ENCODE results near the gene SH3BP2. TPM values are rescaled to one million over a fixed set of nuclear protein-coding genes. Genes with fewer than 3 reads are reported as not detected.

SH3BP2 gene
- total RNA-seq, 8 experiments from 2014 or later = 17.5 to 41.5 (median 24.1) TPM

- in situ Hi-C loops (cut with MboI; ENCODE audit: low pct_unique_long_range_greater_than_20kb in 2 of 9, low sequenced_read_pairs in 9 of 9, unreplicated experiment in 9 of 9) = no loop called here
- 76 to 100% (median 94%) methylated on average over 1 to 4 of the region's 19 CpGs; no CpG with 5 or more reads in 6 of the 10 experiments for WGBS, 10 experiments
These were observed 40.2 kb downstream of the SH3BP2 start for GRCh38 chr4:2832981-2833670.

DNA sequence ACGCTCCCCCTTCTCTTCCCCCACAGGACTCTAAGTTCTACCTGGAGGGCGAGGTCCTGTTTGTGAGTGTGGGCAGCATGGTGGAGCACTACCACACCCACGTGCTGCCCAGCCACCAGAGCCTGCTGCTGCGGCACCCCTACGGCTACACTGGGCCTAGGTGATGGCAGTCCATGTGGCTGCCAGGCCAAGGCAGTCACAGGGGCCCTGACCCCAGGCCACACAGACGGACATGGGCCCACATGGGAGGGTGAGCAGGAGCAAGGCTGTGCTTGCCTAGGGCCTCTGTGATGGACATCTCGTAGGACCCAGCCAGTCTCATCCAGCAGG is 40.8 kb downstream of the SH3BP2 start:
- Histone ChIP-seq H3K4me3 (no peak overlapping the region), H3K4me1 (replicated peaks in 1 of 2) (peaks cover 14 to 15% of the 10 kb centered on the region in 2 donors), H3K27ac (no peak overlapping the region)
- 83 to 100% methylated on average over 1 of the region's 7 CpGs; no CpG with 5 or more reads in 8 of the 10 experiments for WGBS, 10 experiments
- in situ Hi-C loops (cut with MboI; ENCODE audit: low pct_unique_long_range_greater_than_20kb in 2 of 9, low sequenced_read_pairs in 9 of 9, unreplicated experiment in 9 of 9) = no loop called here
- no peak for ATAC-seq (replicated peaks in 6 of 8)

More at GRCh38 chr4:2832981-2833670, 40.2 kb downstream of the SH3BP2 start:
- H3K27ac ChIP-seq = no peak overlapping the region
- peaks cover 12 to 15% of the 10 kb centered on the region in 2 donors for H3K4me1 ChIP-seq (replicated peaks in 1 of 2)
- ATAC-seq (replicated peaks in 6 of 8) = no peak
- no peak overlapping the region for H3K4me3 ChIP-seq

DNA sequence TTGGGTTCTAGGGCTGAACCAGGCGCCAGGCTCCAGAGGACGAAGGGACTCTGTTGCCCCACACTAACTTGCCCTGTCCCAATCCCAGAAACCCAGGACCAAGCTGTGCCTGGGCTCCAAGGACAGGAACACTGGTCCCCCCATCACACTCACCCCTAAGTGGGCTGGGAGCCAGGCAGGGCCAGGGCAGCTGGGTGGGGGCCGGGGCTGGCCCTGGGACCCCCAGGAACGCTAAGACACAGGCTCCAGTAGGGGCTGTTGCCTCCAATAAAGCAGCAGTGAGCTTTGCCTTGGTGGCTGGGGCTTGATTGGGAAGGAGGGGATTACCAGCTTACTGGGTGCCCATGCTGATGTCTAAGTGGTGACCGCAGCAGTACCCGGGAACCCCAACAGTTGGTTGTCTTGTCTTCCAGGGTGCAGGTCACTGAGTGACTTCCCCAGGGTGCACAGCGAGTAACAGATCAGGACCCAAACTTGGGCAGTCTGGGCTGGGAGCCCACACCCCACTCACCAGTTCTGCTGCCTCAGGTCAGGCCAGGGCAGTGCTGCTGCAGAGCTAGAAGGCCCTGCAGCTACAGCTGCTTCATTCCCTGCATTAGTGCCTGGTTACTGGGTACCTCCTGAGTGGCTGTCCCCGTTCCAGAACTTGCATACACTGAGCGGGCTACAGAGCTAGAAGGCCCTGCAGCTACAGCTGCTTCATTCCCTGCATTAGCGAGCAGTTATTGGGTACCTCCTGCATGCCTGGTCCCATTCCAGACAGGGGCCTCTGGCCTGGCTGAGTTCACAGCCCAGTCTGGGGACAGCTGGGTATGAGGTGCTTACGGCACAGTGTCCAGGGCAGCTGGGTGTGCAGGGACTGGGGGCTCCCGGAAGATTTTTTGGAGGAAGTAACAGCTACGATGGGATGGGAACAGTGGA is 41.4 kb downstream of the SH3BP2 start:
- Histone ChIP-seq H3K27ac (no peak overlapping the region), H3K4me3 (no peak overlapping the region), H3K4me1 (replicated peaks in 1 of 2) (peaks cover 14 to 15% of the 10 kb centered on the region in 2 donors)
- no peak for ATAC-seq (replicated peaks in 6 of 8)
- in situ Hi-C loops (cut with MboI; ENCODE audit: low pct_unique_long_range_greater_than_20kb in 2 of 9, low sequenced_read_pairs in 9 of 9, unreplicated experiment in 9 of 9) = no loop called here
- 20 to 88% (median 71%) methylated on average over 1 to 8 of the region's 13 CpGs; no CpG with 5 or more reads in 6 of the 10 experiments for WGBS, 10 experiments

DNA sequence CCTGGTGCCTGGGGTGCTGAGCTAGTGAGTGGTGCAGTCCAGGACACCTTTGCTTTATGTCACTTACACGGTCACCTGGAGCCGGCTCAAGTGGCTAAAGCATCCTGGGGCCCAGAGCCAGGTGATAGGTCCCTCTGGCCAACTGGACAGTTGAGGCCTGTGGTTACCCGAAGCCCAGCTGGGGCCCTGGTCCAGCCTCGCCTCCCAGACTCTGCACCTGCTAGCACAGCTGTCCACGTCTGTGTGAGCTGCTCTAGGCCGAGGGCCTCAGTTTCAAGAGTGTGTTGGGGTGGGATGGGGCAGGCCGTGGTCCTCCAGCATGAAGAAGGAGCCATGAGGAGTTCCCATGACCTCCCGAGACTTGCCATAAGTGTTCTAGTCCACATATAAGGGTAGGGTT is 43.1 kb downstream of the SH3BP2 start:
- H3K4me1 ChIP-seq (replicated peaks in 1 of 2) = peaks cover 14 to 15% of the 10 kb centered on the region in 2 donors
- no peak overlapping the region for H3K4me3 ChIP-seq
- H3K27ac ChIP-seq = no peak overlapping the region
- in situ Hi-C loops (cut with MboI; ENCODE audit: low pct_unique_long_range_greater_than_20kb in 2 of 9, low sequenced_read_pairs in 9 of 9, unreplicated experiment in 9 of 9) = no loop called here
- no peak for ATAC-seq (replicated peaks in 6 of 8)
- WGBS, 10 experiments = 80 to 94% methylated on average over 1 to 3 of the region's 8 CpGs; no CpG with 5 or more reads in 8 of the 10 experiments

- peak in 1 of 8 experiments; percentile 14 for ATAC-seq (replicated peaks in 6 of 8)
- 77 to 100% (median 90%) methylated on average over 1 to 3 of the region's 5 CpGs; no CpG with 5 or more reads in 7 of the 10 experiments for WGBS, 10 experiments
- Histone ChIP-seq H3K27ac (no peak overlapping the region), H3K4me1 (replicated peaks in 1 of 2) (peaks cover 14 to 15% of the 10 kb centered on the region in 2 donors), H3K4me3 (no peak overlapping the region)
- in situ Hi-C loops (cut with MboI; ENCODE audit: low pct_unique_long_range_greater_than_20kb in 2 of 9, low sequenced_read_pairs in 9 of 9, unreplicated experiment in 9 of 9) = no loop called here
These were observed 43.5 kb downstream of the SH3BP2 start for GRCh38 chr4:2836391-2836859.

DNA sequence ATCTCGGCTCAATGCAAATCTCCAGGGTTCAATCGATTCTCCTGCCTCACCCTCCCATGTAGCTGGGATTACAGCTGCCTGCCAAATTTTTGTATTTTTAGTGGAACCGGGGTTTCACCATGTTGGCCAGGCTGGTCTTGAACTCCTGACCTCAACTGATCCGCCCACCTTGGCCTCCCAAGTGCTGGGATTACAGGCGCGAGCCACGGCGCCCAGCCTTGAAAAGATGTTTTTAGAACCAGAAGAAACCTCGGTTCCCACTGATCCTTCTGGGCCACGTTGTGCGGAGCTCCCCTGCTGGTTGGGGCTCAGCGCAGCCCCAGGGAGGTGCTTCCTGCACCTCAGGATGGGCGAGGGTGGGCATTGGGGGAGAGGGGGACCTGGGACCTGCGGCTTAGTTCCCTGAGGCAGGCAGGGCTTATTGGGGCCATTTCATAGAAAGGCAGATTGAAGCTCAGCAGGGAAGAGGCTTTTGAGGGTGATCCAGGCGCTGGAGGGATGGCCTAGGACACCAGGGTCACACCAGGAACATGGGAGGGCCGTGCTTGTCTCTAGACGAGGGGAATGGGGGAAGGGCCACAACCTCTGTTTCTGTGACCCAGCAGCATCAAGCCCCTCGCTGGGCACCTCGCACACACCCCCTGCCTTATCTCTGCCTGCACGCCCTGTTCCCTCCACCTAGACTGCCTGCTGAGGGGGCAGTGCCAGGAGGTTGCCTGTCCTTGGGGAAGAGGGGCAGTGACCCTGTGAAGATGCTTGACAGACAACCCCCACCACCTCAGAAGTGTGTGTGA is 44.4 kb downstream of the SH3BP2 start:
- Histone ChIP-seq H3K4me1 (replicated peaks in 1 of 2) (peaks cover 14 to 15% of the 10 kb centered on the region in 2 donors), H3K4me3 (no peak overlapping the region), H3K27ac (peak overlapping the region; percentile 14 to 63)
- in situ Hi-C loops (cut with MboI; ENCODE audit: low pct_unique_long_range_greater_than_20kb in 2 of 9, low sequenced_read_pairs in 9 of 9, unreplicated experiment in 9 of 9) = no loop called here
- peak in 4 of 8 experiments; percentile 6 to 19 (median 12) for ATAC-seq (replicated peaks in 6 of 8)
- 0 to 100% (median 66%) methylated on average over 1 to 9 of the region's 20 CpGs; no CpG with 5 or more reads in 2 of the 10 experiments for WGBS, 10 experiments

- Histone ChIP-seq H3K27ac (peak overlapping the region; percentile 14 to 63), H3K4me3 (no peak overlapping the region), H3K4me1 (replicated peaks in 1 of 2) (peaks cover 18 to 21% of the 10 kb centered on the region in 2 donors)
- 0 to 73% (median 38%) methylated on average over 1 to 4 of the region's 8 CpGs for WGBS, 10 experiments
- in situ Hi-C loops (cut with MboI; ENCODE audit: low pct_unique_long_range_greater_than_20kb in 2 of 9, low sequenced_read_pairs in 9 of 9, unreplicated experiment in 9 of 9) = no loop called here
- peak in 7 of 8 experiments; percentile 49 to 85 (median 68) for ATAC-seq (replicated peaks in 6 of 8)
These were observed 45.1 kb downstream of the SH3BP2 start for GRCh38 chr4:2837904-2838496.

DNA sequence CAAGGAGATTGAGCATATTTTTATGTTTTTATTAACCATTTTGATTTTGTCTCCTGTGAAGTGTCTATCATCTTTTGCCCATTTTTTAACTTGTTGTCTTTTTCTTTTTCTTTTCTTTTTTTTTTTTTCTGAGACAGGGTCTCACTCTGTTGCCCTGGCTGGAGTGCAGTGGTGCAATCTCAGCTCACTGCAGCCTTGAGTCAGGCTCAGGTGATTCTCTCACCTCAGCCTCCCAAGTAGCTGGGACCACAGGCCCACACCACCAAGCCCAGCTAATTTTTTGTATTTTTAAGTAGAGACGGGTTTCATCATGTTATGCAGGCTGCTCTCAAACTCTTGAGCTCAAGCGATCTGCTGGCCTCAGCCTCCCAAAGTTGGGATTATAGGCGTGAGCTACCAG is 46.2 kb downstream of the SH3BP2 start:
- H3K4me1 ChIP-seq (replicated peaks in 1 of 2) = peaks cover 18 to 21% of the 10 kb centered on the region in 2 donors
- in situ Hi-C loops (cut with MboI; ENCODE audit: low pct_unique_long_range_greater_than_20kb in 2 of 9, low sequenced_read_pairs in 9 of 9, unreplicated experiment in 9 of 9) = no loop called here
- ATAC-seq (replicated peaks in 6 of 8) = no peak
- 82 to 100% (median 96%) methylated on average over 1 to 3 of the region's 3 CpGs for WGBS, 10 experiments
- H3K4me3 ChIP-seq = no peak overlapping the region
- H3K27ac ChIP-seq = no peak overlapping the region

DNA sequence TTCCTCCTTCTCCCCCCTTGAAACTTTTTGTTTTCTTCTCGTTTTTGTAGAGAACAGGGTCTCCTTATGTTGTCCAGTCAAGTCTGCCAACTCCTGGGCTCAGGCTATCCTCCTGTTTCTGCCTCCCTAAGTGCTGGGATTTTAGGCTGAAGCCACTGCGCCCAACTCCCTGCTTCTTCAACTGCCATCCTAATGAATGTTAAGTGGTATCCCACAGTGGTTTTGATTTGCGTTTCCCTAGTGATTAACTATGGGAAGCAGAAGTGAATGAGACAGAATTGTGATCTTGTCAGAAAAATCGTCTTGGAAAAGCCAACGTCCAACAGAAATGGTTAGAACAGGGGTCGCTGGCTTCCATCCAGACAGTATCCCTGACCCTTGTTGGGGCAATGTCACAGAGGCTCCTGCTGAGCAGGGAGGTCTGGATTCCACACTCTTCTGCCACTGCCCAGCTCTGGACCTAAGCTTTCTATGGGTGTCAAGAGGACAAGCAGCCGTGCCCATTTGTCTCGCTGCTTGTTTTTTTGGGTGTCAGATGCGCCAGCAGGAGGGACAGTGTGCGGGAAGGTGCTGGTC is 49.9 kb downstream of the SH3BP2 start:
- Histone ChIP-seq H3K4me3 (peak overlapping the region; percentile 54 to 91 (median 79)), H3K27ac (peak overlapping the region; percentile 85 to 96), H3K4me1 (replicated peaks in 1 of 2) (peaks cover 9 to 12% of the 10 kb centered on the region in 2 donors)
- peak in 4 of 8 experiments; percentile 0 to 2 (median 0) for ATAC-seq (replicated peaks in 6 of 8)
- in situ Hi-C loops (cut with MboI; ENCODE audit: low pct_unique_long_range_greater_than_20kb in 2 of 9, low sequenced_read_pairs in 9 of 9, unreplicated experiment in 9 of 9) = no loop called here
- WGBS, 10 experiments = 0 to 63% (median 23%) methylated on average over 1 to 6 of the region's 10 CpGs

DNA sequence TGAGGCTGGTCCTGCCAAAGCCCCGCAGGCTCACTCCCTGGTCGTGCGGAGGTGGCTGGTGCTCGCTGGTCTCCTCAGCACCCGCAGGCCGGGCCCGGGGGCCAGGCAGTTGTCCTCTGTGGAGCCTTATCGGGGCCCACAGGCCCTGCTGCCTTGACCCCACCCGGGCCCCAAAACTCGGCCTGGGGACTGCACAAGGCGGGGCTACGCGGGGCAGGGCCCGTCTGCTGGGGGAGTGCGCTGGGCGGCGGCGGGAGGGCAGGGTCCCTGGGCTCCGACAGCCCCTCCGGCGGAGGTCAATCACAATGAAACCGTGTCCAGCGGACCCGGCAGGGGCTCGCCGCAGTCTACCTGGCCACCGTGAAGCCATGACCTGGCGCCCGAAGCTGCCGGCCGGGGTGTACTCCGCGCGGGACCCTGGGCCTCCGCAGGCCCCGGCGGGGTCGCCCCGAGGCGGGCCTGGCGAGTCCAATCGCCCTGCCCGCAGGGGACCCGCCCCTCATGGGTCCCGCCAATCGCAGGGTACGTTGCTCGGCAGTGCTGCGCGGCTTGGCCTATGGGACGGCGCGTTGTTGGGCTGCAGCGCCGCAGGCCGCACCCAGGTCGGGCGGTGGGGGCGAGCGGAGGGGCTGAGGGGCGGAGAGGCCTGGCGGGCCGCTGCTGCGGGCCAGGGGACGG is 50.5 kb downstream of the SH3BP2 start, which contains the start of gene ADD1:
Gene ADD1 (plus strand): TSS at position 582 of the 678 bp plus-strand sequence. CDS start 32,072 bp downstream, outside the sequence.
- 0% methylated on average over 3 of the region's 65 CpGs; no CpG with 5 or more reads in 9 of the 10 experiments for WGBS, 10 experiments
- ATAC-seq (replicated peaks in 6 of 8) = peak; percentile 91 to 96 (median 93)
- in situ Hi-C loops (cut with MboI; ENCODE audit: low pct_unique_long_range_greater_than_20kb in 2 of 9, low sequenced_read_pairs in 9 of 9, unreplicated experiment in 9 of 9) = no loop called here
- Histone ChIP-seq H3K4me1 (replicated peaks in 1 of 2) (peaks cover 4 to 10% of the 10 kb centered on the region in 2 donors), H3K4me3 (peak within 1 kb of the TSS; percentile 54 to 91 (median 79)), H3K27ac (peak within 1 kb of the TSS; percentile 90 to 96)

DNA sequence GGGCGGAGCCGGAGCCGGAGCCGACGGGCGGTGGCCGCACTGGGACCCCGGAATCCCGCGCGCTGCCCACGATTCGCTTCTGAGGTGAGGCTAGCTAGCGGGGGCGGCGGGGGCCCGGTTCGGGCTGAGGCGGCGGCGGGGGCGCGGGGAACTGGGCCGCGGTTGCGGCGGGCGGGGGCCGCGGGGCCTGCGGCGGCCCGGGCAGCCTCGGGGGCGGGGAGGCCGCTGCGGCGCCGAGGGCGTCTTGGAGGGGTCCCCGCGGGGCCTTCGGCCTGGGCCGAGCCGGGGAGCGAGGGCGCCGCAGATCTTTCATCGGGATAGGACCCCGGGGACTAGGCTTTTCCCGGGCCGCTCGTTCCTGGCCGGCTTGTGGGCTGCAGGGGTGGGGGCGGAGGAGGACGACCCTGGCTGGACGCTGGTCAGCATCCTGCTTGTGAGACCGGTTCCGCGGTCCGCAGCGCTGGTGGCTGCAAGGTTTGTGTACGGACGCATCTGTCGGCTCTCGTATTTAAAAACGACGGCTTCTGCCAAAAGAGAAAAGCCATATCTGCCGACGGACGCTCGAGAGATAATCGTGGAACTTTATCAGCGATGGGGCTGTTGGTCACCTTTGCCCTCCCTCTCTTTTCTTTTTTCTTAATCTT is 51.2 kb downstream of the SH3BP2 start:
- 0 to 20% (median 1%) methylated on average over 1 to 13 of the region's 74 CpGs; no CpG with 5 or more reads in 3 of the 10 experiments for WGBS, 10 experiments
- ATAC-seq (replicated peaks in 6 of 8) = peak; percentile 13 to 59 (median 50)
- peak overlapping the region; percentile 90 to 96 for H3K27ac ChIP-seq
- peak overlapping the region; percentile 54 to 91 (median 79) for H3K4me3 ChIP-seq
- H3K4me1 ChIP-seq (replicated peaks in 1 of 2) = peaks cover 4 to 10% of the 10 kb centered on the region in 2 donors
- in situ Hi-C loops (cut with MboI; ENCODE audit: low pct_unique_long_range_greater_than_20kb in 2 of 9, low sequenced_read_pairs in 9 of 9, unreplicated experiment in 9 of 9) = no loop called here
